Measurements from ENCODE around the gene NR1H3.

Gene NR1H3

GRCh38 chr11:47278058-47278457 lies 20.3 kb downstream of the NR1H3 start:
- Histone ChIP-seq H3K27me3 (ENCODE audit: insufficient read depth, poor library complexity, severe bottlenecking) (no peaks in the 10 kb centered on the region), H3K27ac (replicated peaks) (no peak overlapping the region), H3K4me3 (replicated peaks; ENCODE audit: insufficient read depth, low read length) (no peak overlapping the region)
- TF ChIP-seq REST (IDR thresholded peaks at IDR 0.05; ENCODE audit: insufficient replicate concordance, low read depth) (no peak), CTCF (IDR thresholded peaks at IDR 0.05; ENCODE audit: insufficient read depth, low read length) (no peak), POLR2AphosphoS5 (IDR thresholded peaks at IDR 0.05; ENCODE audit: low read depth) (no peak), SPI1 (IDR thresholded peaks at IDR 0.05; ENCODE audit: borderline replicate concordance, low read depth) (no peak), GABPA (IDR thresholded peaks at IDR 0.05; ENCODE audit: low read depth) (no peak)
- no peak for DNase-seq (ENCODE audit: low read depth in 1 of 2, low spot score in 1 of 2)

DNA sequence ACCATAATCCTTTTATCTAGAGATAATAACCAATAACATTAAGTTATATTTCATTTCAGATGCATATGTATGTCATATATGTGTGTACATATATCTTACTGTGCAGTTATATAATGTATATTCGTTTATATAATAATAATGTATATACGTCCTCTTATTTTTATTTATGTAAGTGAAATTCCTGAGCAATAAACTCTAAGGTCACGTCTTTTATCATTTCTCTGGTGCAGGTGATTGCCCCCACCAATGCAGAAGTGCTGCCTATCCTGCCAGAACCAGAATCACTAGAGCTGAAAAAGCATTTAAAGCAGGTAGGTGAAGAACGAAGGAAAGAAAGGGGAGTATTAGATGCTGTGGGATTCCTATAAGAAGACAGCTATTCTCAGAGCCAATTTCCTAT lies 21.0 kb downstream of the NR1H3 start:
- H3K4me3 ChIP-seq (replicated peaks; ENCODE audit: insufficient read depth, low read length): no peak overlapping the region
- no peak overlapping the region for H3K27ac ChIP-seq (replicated peaks)
- no peaks in the 10 kb centered on the region for H3K27me3 ChIP-seq (ENCODE audit: insufficient read depth, poor library complexity, severe bottlenecking)
- no peak for DNase-seq (ENCODE audit: low read depth in 1 of 2, low spot score in 1 of 2)
- no peak for TF ChIP-seq GABPA (IDR thresholded peaks at IDR 0.05; ENCODE audit: low read depth)
- no peak for TF ChIP-seq CTCF (IDR thresholded peaks at IDR 0.05; ENCODE audit: insufficient read depth, low read length)
- TF ChIP-seq SPI1 (IDR thresholded peaks at IDR 0.05; ENCODE audit: borderline replicate concordance, low read depth): no peak
- no peak for TF ChIP-seq POLR2AphosphoS5 (IDR thresholded peaks at IDR 0.05; ENCODE audit: low read depth)
- TF ChIP-seq REST (IDR thresholded peaks at IDR 0.05; ENCODE audit: insufficient replicate concordance, low read depth): no peak

- Histone ChIP-seq H3K27me3 (ENCODE audit: insufficient read depth, poor library complexity, severe bottlenecking) (no peaks in the 10 kb centered on the region), H3K4me3 (replicated peaks; ENCODE audit: insufficient read depth, low read length) (no peak overlapping the region), H3K27ac (replicated peaks) (no peak overlapping the region)
- DNase-seq (ENCODE audit: low read depth in 1 of 2, low spot score in 1 of 2): no peak
- no peak for TF ChIP-seq POLR2AphosphoS5 (IDR thresholded peaks at IDR 0.05; ENCODE audit: low read depth)
- no peak for TF ChIP-seq GABPA (IDR thresholded peaks at IDR 0.05; ENCODE audit: low read depth)
- no peak for TF ChIP-seq REST (IDR thresholded peaks at IDR 0.05; ENCODE audit: insufficient replicate concordance, low read depth)
Observed at GRCh38 chr11:47280099-47280498, 22.3 kb downstream of the NR1H3 start.

DNA sequence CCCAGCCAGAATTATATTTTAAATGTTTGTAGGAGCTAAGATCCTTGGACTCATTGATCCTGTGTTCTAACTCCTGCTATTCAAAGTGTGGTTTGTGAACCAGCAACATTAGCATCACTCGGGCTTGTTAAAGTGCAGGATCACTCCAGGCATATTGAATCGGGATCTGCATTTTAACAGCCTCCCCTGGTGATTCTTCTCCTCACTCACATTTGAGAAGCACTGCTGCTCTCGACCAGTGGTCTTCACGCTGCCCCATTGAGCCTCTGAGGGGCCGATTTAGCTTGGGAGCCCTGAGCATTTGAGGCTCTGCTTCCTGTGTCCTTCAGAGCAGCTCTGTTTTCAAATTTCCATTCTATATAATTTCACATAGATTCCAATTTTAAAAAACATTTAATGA lies 23.1 kb downstream of the NR1H3 start:
- Histone ChIP-seq H3K27ac (replicated peaks) (no peak overlapping the region), H3K4me3 (replicated peaks; ENCODE audit: insufficient read depth, low read length) (no peak overlapping the region), H3K27me3 (ENCODE audit: insufficient read depth, poor library complexity, severe bottlenecking) (no peaks in the 10 kb centered on the region)
- TF ChIP-seq SPI1 (IDR thresholded peaks at IDR 0.05; ENCODE audit: borderline replicate concordance, low read depth) (no peak), GABPA (IDR thresholded peaks at IDR 0.05; ENCODE audit: low read depth) (no peak), CTCF (IDR thresholded peaks at IDR 0.05; ENCODE audit: insufficient read depth, low read length) (no peak), POLR2AphosphoS5 (IDR thresholded peaks at IDR 0.05; ENCODE audit: low read depth) (no peak), REST (IDR thresholded peaks at IDR 0.05; ENCODE audit: insufficient replicate concordance, low read depth) (no peak)
- no peak for DNase-seq (ENCODE audit: low read depth in 1 of 2, low spot score in 1 of 2)

Measured in HL-60 (cell line).